WTC11 (cell line): ENCODE results near the gene STK10.

Source experiments
- CREB1 ChIP-seq: sonication (generic); formaldehyde crosslinking; IDR thresholded peaks from 2 replicates; pipeline ENCODE4 v1.8.0; 2023; ENCODE audit warnings: mild to moderate bottlenecking, missing genetic modification reagents
- FOXP1 ChIP-seq: sonication (generic); formaldehyde crosslinking; IDR thresholded peaks from 2 replicates; pipeline ENCODE4 v1.8.0; 2022; ENCODE audit warnings: missing genetic modification reagents, mild to moderate bottlenecking, moderate library complexity, borderline replicate concordance
- MXD4 ChIP-seq: fragments of 250-450 bp; sonication (Bioruptor Pico); IDR thresholded peaks from 2 replicates; pipeline ENCODE4 v1.8.0; 2021; ENCODE audit warnings: mild to moderate bottlenecking, moderate library complexity, borderline replicate concordance
- SP1 ChIP-seq: sonication (generic); formaldehyde crosslinking; conservative IDR thresholded peaks from 2 replicates; pipeline ENCODE4 v1.8.1; 2022; ENCODE audit warnings: missing genetic modification reagents
- TF ChIP-seq, protein P1 (sequence below): sonication (generic); formaldehyde crosslinking; IDR thresholded peaks from 2 replicates; pipeline ENCODE4 v1.8.0; 2022; ENCODE audit warnings: mild to moderate bottlenecking, missing genetic modification reagents
- TF ChIP-seq, protein P2 (sequence below): fragments of 200-600 bp; IDR thresholded peaks from 2 replicates; pipeline ENCODE4 v1.8.0; 2022; ENCODE audit warnings: antibody characterized with exemption
- TF ChIP-seq, protein P3 (sequence below): sonication (generic); formaldehyde crosslinking; IDR thresholded peaks from 2 replicates; pipeline ENCODE4 v1.8.0; 2023; ENCODE audit warnings: missing genetic modification reagents
- TF ChIP-seq, protein P4 (sequence below): sonication (generic); formaldehyde crosslinking; IDR thresholded peaks from 2 replicates; pipeline ENCODE4 v1.8.1; 2022; ENCODE audit warnings: low read depth, mild to moderate bottlenecking, moderate library complexity, missing genetic modification reagents, borderline replicate concordance
- TF ChIP-seq, protein P5 (sequence below): sonication (generic); formaldehyde crosslinking; IDR thresholded peaks from 2 replicates; pipeline ENCODE4 v1.8.0; 2022; ENCODE audit warnings: mild to moderate bottlenecking, missing genetic modification reagents

DNA sequence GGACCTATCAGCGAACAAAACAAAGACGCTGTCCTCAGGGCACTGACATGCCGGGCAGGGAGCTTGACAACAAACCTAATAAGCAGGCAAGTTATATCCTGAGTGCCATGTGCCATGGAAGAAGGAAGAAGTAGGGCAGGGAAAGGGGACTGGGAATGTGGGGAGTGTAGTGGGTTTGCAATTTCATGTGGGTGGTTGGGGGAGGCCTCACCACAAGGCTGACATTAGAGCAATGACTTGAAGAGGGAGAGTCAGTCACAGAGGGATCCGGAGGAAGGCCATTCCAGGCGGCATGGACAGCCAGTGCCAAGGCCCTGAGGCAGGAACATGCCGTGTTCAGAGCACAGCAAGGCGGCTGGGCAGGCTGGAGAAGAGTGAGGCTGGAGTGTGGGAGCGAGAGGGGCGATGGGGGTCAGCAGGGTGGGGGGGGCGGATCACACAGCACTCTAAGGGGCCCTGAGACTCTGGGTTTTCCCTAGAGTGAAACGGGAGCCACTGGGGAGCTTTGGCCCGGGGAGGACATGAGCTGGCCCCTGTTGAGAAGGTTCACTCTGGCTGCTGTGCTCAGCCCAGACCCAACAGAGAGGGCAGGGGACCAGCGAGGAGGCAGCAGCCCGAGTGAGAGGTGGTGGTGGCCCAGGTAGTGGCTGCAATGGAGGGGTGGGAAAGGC is 86.3 kb downstream of the STK10 start:
- TF ChIP-seq, protein P1, sequence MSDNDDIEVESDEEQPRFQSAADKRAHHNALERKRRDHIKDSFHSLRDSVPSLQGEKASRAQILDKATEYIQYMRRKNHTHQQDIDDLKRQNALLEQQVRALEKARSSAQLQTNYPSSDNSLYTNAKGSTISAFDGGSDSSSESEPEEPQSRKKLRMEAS (CRISPR knock-in tag), result no peak
- no peak for TF ChIP-seq MXD4 (CRISPR knock-in tag)
- TF ChIP-seq, protein P2, sequence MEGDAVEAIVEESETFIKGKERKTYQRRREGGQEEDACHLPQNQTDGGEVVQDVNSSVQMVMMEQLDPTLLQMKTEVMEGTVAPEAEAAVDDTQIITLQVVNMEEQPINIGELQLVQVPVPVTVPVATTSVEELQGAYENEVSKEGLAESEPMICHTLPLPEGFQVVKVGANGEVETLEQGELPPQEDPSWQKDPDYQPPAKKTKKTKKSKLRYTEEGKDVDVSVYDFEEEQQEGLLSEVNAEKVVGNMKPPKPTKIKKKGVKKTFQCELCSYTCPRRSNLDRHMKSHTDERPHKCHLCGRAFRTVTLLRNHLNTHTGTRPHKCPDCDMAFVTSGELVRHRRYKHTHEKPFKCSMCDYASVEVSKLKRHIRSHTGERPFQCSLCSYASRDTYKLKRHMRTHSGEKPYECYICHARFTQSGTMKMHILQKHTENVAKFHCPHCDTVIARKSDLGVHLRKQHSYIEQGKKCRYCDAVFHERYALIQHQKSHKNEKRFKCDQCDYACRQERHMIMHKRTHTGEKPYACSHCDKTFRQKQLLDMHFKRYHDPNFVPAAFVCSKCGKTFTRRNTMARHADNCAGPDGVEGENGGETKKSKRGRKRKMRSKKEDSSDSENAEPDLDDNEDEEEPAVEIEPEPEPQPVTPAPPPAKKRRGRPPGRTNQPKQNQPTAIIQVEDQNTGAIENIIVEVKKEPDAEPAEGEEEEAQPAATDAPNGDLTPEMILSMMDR, result no peak
- no peak for TF ChIP-seq FOXP1 (CRISPR knock-in tag)
- TF ChIP-seq, protein P3, sequence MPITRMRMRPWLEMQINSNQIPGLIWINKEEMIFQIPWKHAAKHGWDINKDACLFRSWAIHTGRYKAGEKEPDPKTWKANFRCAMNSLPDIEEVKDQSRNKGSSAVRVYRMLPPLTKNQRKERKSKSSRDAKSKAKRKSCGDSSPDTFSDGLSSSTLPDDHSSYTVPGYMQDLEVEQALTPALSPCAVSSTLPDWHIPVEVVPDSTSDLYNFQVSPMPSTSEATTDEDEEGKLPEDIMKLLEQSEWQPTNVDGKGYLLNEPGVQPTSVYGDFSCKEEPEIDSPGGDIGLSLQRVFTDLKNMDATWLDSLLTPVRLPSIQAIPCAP (CRISPR knock-in tag), result no peak
- TF ChIP-seq, protein P4, sequence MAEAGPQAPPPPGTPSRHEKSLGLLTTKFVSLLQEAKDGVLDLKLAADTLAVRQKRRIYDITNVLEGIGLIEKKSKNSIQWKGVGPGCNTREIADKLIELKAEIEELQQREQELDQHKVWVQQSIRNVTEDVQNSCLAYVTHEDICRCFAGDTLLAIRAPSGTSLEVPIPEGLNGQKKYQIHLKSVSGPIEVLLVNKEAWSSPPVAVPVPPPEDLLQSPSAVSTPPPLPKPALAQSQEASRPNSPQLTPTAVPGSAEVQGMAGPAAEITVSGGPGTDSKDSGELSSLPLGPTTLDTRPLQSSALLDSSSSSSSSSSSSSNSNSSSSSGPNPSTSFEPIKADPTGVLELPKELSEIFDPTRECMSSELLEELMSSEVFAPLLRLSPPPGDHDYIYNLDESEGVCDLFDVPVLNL (CRISPR knock-in tag), result no peak
- no peak for TF ChIP-seq SP1
- no peak for TF ChIP-seq CREB1
- TF ChIP-seq, protein P5, sequence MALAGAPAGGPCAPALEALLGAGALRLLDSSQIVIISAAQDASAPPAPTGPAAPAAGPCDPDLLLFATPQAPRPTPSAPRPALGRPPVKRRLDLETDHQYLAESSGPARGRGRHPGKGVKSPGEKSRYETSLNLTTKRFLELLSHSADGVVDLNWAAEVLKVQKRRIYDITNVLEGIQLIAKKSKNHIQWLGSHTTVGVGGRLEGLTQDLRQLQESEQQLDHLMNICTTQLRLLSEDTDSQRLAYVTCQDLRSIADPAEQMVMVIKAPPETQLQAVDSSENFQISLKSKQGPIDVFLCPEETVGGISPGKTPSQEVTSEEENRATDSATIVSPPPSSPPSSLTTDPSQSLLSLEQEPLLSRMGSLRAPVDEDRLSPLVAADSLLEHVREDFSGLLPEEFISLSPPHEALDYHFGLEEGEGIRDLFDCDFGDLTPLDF, result no peak
